Measurements from ENCODE around the gene MVB12B. TPM values are rescaled to one million over a fixed set of nuclear protein-coding genes. Genes with fewer than 3 reads are reported as not detected.

MVB12B gene
- total RNA-seq, 1 experiment from 2014 or later, result 5.8 TPM

DNA sequence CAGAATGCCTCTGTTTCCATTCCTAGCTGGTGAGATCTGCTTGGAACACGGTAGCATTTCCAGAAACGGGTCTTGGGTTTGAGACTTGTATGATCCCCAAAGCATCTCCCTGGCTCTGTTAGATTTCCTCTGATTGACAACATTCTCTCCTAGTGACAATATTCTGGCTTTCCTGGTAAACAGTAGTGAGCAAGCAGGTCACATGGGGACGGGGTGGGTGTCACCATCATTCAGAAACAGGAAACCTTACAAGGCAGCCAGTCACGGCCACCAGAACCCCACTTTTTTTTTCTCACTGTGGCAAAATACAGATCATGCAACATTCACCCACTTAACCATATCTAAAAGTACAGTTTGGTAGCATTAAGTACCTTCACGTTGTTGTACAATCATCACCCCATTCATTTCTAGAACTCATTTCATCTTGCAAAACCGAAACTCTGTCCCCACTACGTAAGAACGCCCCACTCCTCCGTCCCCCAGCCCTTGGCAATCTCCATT lies 197.0 kb downstream of the MVB12B start:
- Histone ChIP-seq H3K18ac (ENCODE audit: insufficient read length, low read depth, low read length) (no peak overlapping the region), H3K4ac (ENCODE audit: low read depth, low read length) (no peak overlapping the region), H3K79me1 (ENCODE audit: insufficient read depth, low read depth, low read length, poor library complexity, severe bottlenecking) (no peaks in the 10 kb centered on the region), H3K14ac (ENCODE audit: insufficient read depth, low read length) (no peak overlapping the region), H3K56ac (ENCODE audit: insufficient read length, low read depth, low read length) (no peak overlapping the region), H2BK15ac (ENCODE audit: low read depth, low read length) (no peak overlapping the region), H3K4me2 (ENCODE audit: insufficient read depth, insufficient read length, low read length) (no peak overlapping the region), H2BK12ac (ENCODE audit: insufficient read length, low read depth, low read length) (no peak overlapping the region), H4K8ac (replicated peaks; ENCODE audit: insufficient read length, low read depth, low read length) (no peak overlapping the region), H3K27me3 (ENCODE audit: insufficient read depth, low read length) (no peaks in the 10 kb centered on the region), H4K20me1 (ENCODE audit: control insufficient read depth, insufficient read depth, insufficient read length) (no peaks in the 10 kb centered on the region), H3K23ac (ENCODE audit: insufficient read length, low read depth, low read length) (no peak overlapping the region), H2BK5ac (ENCODE audit: insufficient read length, low read length) (no peak overlapping the region), H4K5ac (ENCODE audit: insufficient read length, low read depth, low read length) (no peak overlapping the region), H3T11ph (ENCODE audit: low read length) (no peak overlapping the region), H2BK120ac (ENCODE audit: low read depth, low read length, poor library complexity, severe bottlenecking) (no peak overlapping the region), H2BK20ac (ENCODE audit: low read depth, low read length, poor library complexity, severe bottlenecking) (no peak overlapping the region), H3K27ac (ENCODE audit: insufficient read length, low read depth, low read length) (no peak overlapping the region), H3K23me2 (ENCODE audit: insufficient read length, low read depth, low read length, poor library complexity, severe bottlenecking) (no peaks in the 10 kb centered on the region), H3K9me3 (ENCODE audit: control insufficient read depth, low read depth, low read length) (no peaks in the 10 kb centered on the region), H3K4me1 (ENCODE audit: insufficient read depth, low read length) (peaks cover 3% of the 10 kb centered on the region; the same call in 1 of the 2 replicates), H2AFZ (ENCODE audit: low read length) (no peak overlapping the region), H2AK5ac (ENCODE audit: insufficient read length, low read length) (no peak overlapping the region), H4K91ac (ENCODE audit: insufficient read length, low read depth, low read length) (no peak overlapping the region), H3K79me2 (ENCODE audit: insufficient read depth, low read length) (no peaks in the 10 kb centered on the region), H3K9ac (ENCODE audit: extremely low read depth, insufficient read length, low read length) (no peak overlapping the region)
- no peaks in the 10 kb centered on the region; a peak in 1 of 7 replicates for H3K36me3 Mint-ChIP-seq (ENCODE audit: insufficient read depth in 1 of 3, low read depth in 3 of 3)
- H3K4me3 Mint-ChIP-seq, result no peak overlapping the region
- WGBS (ENCODE audit: extremely low coverage, insufficient read length, low lambda C conversion rate), result no CpG with 5 or more reads among the region's 9 CpGs
- DNase-seq, result no peak
- H3K27me3 Mint-ChIP-seq (ENCODE audit: low read depth), result peaks cover 26% of the 10 kb centered on the region
- no peaks in the 10 kb centered on the region for H3K9me3 Mint-ChIP-seq
- no peak overlapping the region for H3K27ac Mint-ChIP-seq
- TF ChIP-seq, protein P1, sequence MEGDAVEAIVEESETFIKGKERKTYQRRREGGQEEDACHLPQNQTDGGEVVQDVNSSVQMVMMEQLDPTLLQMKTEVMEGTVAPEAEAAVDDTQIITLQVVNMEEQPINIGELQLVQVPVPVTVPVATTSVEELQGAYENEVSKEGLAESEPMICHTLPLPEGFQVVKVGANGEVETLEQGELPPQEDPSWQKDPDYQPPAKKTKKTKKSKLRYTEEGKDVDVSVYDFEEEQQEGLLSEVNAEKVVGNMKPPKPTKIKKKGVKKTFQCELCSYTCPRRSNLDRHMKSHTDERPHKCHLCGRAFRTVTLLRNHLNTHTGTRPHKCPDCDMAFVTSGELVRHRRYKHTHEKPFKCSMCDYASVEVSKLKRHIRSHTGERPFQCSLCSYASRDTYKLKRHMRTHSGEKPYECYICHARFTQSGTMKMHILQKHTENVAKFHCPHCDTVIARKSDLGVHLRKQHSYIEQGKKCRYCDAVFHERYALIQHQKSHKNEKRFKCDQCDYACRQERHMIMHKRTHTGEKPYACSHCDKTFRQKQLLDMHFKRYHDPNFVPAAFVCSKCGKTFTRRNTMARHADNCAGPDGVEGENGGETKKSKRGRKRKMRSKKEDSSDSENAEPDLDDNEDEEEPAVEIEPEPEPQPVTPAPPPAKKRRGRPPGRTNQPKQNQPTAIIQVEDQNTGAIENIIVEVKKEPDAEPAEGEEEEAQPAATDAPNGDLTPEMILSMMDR (conservative IDR thresholded peaks at IDR 0.05), result no peak
- H3K4me1 Mint-ChIP-seq, result peaks cover 17 to 33% of the 10 kb centered on the region in 2 experiments
